SU-DHL-6 (cell line): ENCODE data around the gene MSH3.
"Not testable (repeated sequence)": the region's sequence is repeated elsewhere in the genome, so short reads cannot be mapped to it uniquely, and the experiment has no call there.

Experiments
- CTCF ChIP-seq: fragments of 200-600 bp; sonication (generic); IDR thresholded peaks from one replicate; pipeline ENCODE4 v1.5.1; 2017; ENCODE audit warnings: antibody characterized with exemption, mild to moderate bottlenecking, low read length, moderate library complexity; ENCODE audit not compliant: insufficient read depth, poor library complexity, severe bottlenecking
- EZH2phosphoT487 ChIP-seq: fragments of 200-600 bp; sonication (generic), shearing (Covaris generic); conservative IDR thresholded peaks from 2 replicates; pipeline ENCODE4 v1.6.1; 2018; ENCODE audit warnings: mild to moderate bottlenecking, antibody characterized with exemption, low read length, moderate library complexity, mixed read lengths

- not testable (repeated sequence) for TF ChIP-seq CTCF, EZH2phosphoT487
These were observed 186.8 kb downstream of the MSH3 start for GRCh38 chr5:80841026-80841797.
